NCI-H2196 treated with DMSO at 0.1 percent for 48 hours (cell line): ENCODE results near the gene MAPKBP1.

ENCODE experiments used
- DNase-seq: peaks from one replicate; lab custom pipeline; 2025; ENCODE audit not compliant: unreplicated experiment; lab: John Stamatoyannopoulos, UW

The MAPKBP1 gene

DNA sequence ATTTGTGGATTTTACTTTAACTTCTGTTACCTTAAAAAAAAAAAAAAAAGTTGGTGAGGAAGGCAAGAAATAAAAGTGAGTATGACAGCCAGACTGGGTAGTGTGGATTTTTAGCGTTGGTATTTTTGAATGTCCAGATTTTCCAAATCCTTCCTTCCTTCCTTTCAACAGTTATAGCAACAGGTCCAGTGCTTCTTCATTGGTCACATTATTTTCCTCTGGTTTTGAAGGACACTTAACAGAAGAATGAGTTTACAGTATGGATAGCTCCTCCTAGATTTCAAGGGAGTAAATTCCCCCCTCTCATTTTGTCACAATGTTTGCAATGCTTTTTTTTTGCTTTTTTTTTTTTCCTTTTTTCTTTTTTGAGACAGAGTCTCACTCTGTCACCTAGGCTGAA is 6.4 kb downstream of the MAPKBP1 start:
- DNase-seq, result no peak

DNA sequence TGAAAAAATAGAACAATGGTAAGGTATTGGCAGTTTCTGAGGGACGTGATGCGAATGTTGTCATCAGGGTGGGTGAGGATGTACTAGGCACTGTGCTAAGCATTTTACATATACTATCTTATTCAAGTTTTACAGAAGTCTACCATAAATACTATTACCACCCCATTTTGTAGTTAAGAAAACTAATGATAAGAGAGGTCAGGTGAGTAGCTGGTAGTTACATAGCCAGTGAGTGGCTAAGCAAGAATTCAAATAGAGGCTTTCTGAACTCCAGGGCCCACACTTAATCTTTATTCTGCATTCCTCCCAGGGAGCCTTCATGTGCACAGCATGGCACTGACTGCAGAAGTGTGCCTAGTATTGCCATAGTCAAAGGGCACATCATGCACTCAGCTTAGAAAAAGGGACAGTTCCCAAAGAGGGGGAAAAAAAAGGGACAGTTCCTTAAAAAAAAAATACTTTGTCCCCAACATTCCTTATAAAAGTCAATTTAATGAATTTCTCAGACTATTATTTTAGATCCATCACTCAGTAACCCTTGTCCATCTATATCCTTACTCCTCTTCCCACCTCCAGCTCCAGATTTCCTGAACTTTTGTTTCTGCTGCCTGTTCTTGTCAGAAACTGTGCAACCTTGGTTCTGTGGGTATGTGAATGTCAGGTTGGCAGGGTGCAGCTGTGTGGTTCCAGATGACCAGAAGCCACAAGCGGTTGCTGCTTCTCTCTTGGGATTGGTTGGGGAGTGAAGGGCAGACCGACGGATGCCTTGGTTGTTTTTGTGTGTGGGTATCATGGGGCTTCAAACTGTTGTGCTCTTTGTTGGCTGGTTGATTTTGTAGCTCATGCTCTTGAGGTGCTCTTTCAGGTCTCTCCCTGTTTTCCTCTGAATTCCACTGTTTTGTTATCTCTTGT is 8.3 kb downstream of the MAPKBP1 start:
- DNase-seq, result no peak

DNA sequence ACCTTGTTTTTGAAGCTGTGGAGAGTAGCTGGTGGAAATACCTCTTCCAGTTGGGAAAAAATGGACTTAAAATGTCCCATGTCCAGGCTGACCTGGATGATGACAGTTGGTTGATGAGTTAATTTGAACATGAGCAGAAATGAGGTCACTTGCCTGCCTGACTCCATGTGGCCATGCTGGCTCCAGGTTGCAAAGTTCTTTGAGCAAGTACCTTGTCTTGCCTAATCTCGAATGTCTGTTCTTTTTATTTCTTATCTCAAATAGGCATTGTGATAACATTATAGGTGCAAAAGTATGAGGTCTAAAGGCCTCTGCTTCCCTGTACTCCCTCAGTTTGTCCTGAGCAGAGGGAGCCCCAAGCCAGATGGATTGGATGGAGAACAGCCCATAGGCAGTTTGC is 9.0 kb downstream of the MAPKBP1 start:
- DNase-seq, result no peak

DNA sequence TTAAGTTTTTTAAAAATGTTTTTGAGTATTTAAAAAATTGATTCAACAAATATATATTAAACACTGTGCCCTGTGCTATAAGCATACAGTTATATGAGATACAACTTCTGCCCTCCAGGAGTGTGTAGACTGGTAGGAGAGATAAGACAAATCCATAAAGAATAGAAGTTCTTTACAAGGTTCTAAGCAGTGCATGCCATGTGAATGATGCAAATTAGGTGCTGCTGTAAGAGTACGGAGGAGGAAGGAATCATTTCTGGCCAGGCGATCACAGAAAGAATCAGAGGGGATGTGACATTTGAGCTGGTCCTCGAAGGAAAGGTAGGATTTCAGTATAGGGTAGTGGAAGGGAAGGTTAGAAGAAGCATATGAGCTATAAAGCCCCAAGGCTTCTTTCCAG is 14.0 kb downstream of the MAPKBP1 start:
- no peak for DNase-seq

DNA sequence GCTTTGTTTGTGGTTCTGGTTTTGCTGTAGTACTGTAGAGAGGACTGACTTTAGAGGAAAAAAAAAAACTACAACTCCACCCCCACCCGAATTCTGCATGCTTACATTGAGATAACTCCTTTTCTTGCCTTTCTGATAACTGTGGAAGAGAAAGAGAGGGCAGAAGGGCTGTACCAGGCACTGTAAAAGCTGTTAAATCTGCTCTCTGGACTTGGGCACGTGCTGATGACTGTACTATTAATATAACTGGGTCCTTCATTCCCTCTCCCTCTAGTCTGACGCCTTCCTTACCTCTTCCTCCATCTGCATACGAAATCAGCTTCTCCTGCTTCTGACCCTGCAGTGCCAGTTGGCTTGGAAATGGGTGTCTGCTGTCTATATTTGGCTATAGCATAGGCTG is 15.0 kb downstream of the MAPKBP1 start:
- DNase-seq, result no peak

DNA sequence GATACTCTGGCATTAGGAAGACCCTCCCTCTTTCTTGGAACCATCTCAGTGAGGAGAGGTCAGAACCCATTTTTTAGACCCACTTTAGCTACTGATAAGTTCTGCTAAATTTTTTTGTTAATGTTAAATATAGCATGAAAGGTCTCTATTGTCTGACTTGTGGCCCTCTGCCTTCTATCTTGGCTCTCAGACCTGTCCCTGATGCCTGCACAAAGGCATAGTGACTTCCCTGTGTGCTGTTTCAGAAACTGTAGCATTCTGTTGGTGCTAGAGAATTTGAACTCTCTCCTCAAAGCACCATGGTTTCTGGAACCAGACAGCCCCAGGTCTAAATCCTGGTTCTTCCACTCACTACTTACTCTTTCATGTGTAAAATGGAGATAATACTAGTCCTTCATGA is 15.4 kb downstream of the MAPKBP1 start:
- DNase-seq, result no peak

DNA sequence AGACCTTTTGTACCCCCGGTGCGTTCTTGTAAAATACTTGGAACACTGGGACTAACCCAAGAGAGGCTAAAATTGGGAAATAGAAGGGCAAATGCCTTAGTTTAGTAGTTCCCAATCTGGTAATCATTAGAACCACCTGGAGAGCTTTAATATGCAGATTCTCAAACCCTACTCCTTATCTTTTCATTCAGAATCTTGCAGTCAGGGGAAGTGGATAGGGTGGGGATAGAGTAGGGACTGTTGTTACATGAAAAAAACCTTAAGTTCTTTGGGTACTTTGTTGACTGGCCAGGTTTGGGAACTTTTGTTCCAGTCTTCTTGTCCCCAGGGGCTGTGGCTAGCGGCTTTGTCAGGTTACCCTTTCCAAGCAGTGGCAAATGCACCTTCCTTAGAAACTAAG is 15.9 kb downstream of the MAPKBP1 start:
- no peak for DNase-seq

DNA sequence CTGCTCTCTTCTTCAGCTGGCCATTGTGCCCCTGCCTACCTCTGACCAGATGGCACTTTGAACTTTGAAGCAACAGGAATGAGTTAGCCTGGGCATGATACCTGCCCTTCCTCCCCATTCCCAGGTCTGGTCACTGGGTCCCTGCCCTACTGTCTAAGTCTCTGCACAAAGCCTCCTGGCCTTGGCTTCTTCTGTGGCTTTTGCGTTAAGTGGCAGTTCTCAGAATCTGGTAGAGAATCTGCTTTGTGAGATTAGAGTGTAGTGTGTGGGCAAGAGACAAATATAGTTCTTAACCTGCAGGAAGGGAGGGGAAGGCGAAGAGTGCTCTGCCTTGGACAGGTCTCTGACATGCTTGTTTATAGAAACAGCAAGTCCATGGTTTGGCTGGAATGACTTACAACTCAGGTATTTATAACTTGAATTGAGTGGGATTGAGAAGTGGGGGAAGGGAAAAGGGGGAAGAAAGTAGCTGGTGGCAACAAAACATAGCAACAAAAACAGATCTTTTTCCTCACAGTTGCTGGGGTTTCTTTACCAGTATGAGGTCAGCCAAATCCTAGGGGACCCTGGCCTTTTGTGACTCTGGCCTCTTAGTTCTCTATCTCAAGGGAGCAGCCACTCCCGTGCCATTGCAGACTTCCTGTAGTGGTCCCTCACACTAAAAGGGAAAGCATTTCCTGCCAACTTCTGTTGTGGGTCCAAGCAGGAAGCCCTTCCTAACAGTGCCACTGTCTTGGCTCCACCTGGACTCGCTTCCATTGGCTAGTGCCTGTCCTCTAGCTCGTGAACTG is 16.7 kb downstream of the MAPKBP1 start:
- DNase-seq, result no peak

DNA sequence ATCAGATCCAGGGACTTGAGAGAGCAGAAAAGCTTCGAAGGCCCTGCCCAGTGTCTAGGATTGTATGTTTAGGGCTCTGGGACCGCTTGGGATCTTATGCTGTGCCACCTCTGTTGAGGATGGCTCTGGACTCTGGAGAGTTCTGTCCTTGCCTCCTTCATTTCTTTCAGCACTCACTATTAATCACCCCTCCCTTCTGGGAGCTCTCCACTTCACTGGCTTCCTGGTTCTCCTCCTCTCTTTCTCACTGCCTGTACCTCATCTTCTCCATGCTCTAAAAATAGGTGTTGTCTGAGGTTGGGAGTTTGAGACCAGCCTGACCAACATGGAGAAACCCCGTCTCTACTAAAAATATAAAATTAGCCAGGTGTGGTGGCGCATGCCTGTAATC is 17.3 kb downstream of the MAPKBP1 start:
- no peak for DNase-seq

DNA sequence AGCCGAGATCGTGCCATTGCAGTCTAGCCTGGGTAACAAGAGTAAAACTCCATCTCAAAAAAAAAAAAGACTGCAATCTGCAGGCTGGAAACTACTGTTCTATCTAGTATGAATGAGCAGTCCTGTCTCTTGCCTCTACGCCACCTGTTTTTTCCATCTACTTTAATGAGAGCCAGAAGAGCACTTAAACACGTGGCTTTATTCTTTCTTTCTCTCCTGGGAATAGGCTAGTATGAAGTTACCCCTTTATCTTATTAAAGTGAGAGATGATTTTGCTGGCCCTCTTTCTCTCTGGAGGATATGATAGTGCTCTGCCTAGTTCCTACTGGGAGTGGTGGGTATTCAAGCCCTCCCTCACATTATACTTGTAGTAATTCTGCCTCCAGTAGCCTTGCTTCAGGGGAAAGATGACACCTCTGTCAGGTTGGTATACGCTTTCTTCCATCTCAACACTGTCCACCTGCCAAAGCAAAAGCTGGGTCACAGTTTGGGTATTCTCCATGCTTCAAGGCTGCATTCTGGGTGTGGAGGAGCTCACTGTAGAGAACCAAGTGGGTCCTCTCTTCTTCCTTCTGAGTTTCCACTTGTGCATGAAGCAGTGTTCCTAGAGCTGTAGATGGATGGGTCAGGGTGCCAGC is 17.8 kb downstream of the MAPKBP1 start:
- no peak for DNase-seq

DNA sequence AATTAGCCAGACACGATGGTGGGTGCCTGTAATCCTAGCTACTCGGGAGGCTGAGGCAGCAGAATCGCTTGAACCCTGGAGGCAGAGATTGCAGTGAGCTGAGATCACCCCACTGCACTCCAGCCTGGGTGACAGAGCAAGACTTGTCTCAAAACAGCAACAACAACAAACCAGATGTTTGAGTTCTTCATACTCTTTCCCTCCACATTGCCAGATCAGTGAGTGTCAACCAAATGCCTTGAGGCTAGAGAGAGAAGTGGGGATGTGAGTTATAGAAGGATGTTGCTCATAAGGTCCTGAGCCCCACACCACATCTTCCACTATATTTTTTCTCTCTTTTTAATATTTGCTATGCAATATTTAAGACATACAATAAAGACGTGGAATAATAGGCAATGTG is 19.8 kb downstream of the MAPKBP1 start:
- no peak for DNase-seq

DNA sequence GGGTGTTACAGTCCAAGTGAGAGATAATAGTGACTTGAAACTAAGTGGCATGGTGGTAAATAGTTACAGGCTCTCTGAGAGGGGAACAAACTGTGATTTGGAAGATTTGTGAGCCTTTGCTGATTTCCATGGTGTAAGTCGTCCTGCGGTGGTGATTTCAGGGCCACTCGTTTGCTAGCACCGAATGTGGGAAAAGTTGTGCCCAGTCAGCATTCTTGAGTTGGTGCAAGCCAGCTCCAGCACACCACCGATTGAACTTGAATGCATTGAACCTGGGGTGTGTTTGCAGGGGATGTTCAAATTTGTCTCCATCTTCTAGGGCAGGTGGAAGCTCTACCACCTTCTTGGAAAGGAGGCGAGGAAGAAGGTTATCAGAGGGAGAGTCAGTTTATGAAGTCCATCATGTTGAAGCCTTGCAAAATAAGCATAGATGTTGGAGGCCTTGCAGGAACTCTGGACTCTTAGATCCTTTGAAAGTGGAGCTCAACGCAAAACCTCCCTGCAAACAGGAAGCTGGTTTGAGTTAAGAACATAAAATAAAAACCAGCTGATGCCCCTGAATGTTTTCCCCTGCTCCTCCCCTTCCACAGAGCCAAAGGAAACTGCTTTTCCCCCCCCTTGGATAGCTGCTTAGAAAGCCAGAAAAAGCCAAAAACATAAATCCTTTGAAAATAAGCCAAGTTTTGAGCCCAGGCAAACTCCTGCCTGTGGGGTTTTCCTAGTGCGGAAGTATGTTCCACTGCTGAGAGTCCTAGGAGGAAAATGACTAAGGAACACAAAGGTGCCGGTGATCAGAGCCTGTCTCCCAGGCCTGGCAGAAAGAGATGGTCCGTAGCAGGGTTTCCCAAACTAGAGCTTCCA is 21.9 kb downstream of the MAPKBP1 start:
- no peak for DNase-seq

DNA sequence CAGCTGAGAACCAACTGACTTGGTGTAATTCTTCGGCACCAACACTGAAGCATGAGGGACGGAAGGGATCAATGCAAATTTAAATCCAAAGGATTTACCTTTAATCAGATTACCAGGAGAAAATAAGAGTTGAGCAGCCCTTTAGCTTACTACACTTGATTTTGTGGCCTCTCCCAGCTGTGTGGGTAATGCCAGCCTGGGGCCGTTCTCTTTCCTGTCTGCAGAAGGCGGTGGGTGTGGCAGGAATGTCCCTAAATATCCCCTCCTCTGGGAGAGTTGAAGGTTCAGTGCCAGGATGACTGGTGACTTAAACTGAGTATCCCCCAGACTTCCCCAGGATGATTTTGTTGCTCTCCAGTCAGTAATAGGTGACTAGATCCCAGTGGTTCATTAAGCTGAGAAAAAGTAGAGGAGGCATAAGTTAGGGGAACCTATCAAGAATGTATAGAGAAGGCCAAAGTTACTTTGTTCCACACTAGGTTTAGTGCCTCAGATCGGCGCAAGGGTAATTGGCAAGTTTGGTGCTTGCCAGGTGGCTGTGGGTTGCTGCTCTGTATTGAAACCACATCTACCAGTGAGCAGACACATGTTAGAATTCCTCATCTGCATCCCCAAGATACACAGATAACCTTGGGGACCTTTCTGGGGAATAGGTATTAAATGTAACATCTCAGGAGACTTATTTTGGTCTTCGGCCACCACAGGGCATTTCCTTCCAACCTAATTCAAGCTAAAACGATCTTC is 23.1 kb downstream of the MAPKBP1 start:
- DNase-seq, result no peak

DNA sequence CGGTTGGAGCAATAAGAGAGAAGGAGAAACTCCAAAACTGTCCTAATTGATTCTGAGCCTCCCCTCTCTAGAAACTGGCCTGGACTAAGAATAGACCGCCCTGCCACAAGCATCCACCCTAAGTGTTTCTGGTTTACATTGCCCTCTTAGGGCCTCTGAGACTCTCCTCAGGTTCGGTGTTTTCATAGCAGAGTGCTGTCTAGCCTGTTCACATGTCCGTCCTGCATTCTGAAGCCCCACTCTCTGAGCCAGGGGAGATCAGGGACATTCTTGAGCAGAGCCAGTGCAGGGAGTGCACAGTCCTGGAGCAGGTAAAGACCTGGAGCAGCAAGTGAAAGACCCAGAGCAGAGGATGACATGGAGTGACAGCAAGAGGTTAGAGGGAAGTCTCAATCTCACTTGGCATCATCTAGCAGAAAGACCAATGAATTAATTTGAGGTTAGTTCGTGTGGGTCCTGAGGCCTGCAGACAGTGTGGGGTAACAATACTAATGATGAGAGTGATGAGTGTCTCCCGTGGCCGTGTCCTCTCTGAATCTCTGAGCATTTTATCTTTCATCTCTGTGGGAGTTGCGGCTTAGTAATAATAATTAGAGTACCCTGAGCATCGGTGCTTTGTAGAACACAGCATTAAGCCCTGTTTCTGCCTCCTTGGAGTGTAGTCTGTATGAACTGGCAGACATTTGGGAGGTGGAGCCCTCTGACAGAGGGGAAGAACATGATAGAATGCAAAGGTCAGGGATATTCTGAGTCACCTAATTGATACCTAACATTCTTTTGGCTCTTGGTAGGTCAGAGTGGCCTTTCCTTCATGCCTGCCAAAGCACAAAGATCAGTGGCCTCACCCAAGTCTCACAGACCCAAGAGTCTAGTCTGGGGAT is 24.6 kb downstream of the MAPKBP1 start:
- no peak for DNase-seq

DNA sequence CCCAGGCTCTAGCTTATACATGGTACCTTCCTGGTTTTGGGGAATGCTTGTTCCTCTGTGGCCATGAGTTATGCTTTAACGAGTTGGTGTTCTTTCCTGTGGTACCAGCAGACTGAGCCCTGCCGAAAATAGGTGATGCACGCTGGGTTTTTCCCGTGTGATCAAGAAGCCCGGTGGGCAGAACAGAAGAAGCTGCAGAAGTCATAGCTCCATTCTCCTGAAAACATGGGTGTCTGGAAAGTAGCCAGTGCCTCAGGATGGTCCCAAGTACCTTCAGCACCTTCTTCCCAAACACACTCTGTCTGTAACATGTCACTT is 25.2 kb downstream of the MAPKBP1 start:
- no peak for DNase-seq

DNA sequence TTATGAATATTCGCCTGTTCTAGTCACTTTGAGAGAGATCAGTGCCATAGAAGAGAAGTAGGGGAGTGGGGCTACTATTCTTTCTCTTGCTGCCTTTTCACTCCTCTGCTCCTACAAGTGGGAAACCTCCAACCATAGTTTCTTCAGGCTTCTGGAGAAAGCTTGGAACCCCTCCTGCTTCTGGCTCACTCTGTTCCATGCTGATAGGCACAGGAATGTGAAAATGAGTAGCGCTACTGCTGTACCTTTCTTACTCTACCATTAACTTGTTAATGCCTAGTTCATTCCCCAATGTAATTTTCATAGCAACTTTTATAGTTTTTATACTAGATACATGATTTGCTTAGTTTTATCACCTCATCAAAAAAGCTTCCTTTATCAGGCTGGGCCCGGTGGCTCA is 26.9 kb downstream of the MAPKBP1 start:
- no peak for DNase-seq

DNA sequence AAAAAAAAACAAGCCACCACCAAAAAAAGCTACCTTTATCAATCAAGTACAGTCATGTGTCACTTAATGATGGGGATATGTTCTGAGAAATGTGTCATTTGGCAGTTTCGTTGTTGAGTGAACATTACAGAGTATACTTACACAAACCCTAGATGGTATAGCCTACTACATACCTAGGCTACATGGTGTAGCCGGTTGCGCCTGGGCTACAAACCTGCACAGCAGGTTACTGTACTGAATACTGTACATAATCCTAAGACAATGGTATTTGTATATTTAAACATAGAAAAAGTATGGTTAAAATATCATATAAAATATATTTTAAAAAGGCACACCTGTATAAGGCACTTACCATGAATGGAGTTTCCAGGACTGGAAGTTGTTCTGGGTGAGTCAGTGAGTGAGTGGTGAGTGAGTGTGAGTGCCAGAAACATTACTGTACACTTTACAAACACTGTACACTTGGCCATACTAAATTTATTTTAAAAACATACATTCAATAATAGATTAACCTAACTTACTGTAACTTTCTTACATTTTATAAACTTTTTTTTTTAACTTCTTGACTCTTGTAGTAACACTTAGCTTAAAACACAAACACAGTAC is 27.7 kb downstream of the MAPKBP1 start:
- DNase-seq, result no peak

DNA sequence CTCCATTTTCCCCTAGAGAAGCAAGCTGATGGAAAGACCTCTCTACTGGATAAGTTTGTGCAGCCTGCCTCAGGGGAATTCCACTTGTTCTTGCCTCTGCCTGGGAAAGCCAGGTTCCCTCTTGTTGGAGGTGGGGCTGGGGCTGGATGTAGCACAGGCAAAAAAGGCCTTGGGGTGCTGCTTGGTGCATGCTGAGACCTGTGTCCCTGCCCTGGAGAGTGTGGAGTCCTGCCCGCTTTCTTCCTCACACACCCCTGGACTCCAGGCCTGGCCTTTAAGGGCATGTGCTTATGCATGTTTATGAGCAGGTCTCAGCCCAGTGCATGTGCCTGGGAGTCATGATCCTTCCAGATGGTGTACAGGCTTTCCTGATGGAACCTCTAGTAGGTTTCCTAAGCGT is 30.1 kb downstream of the MAPKBP1 start:
- DNase-seq, result no peak
